Ureter (tissue), 1 donor: ENCODE results near the gene ZNF423. TPM values are rescaled to one million over a fixed set of nuclear protein-coding genes. Genes with fewer than 3 reads are reported as not detected.

ENCODE experiments used
- DNase-seq: peaks from one replicate; pipeline ENCODE4 v3.0.0-alpha.2; 2020; ENCODE audit warnings: low spot score
- total RNA-seq: library from RNA; stranded (reverse); gene quantifications from one replicate; pipeline ENCODE4 v1.2.4, GENCODE V29; 2023
- donor health status: DM: yes; HTN: yes; CAD: no.

The ZNF423 gene
- total RNA-seq, 1 donor from 2014 or later, result 15.7 TPM

- no peak for DNase-seq
Measured at GRCh38 chr16:49643429-49644144, 212.3 kb downstream of the ZNF423 start.

GRCh38 chr16:49641250-49641649, 214.7 kb downstream of the ZNF423 start:
- no peak for DNase-seq

DNA sequence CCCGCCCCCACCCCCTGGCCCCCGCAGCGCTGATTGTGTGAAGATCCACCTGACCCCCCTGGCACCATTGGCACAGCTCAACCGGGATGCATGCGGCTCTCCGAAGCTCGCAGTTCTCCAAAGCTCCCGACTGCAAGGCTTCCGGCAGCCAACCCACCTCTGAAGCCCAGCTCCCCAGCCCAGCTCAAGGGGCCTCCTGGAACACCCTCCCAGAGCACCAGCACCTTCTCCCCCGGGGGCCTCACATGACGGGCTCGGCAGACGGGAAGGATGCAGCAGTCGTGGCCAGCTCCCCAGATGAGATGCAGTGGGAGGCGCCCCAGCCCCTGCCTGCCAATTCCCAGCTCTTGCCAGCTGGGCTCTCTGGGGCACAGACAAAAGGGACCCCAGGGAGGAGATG, 215.3 kb downstream of the ZNF423 start:
- DNase-seq, result no peak

GRCh38 chr16:49639739-49640431, 216.0 kb downstream of the ZNF423 start:
- DNase-seq, result no peak

DNA sequence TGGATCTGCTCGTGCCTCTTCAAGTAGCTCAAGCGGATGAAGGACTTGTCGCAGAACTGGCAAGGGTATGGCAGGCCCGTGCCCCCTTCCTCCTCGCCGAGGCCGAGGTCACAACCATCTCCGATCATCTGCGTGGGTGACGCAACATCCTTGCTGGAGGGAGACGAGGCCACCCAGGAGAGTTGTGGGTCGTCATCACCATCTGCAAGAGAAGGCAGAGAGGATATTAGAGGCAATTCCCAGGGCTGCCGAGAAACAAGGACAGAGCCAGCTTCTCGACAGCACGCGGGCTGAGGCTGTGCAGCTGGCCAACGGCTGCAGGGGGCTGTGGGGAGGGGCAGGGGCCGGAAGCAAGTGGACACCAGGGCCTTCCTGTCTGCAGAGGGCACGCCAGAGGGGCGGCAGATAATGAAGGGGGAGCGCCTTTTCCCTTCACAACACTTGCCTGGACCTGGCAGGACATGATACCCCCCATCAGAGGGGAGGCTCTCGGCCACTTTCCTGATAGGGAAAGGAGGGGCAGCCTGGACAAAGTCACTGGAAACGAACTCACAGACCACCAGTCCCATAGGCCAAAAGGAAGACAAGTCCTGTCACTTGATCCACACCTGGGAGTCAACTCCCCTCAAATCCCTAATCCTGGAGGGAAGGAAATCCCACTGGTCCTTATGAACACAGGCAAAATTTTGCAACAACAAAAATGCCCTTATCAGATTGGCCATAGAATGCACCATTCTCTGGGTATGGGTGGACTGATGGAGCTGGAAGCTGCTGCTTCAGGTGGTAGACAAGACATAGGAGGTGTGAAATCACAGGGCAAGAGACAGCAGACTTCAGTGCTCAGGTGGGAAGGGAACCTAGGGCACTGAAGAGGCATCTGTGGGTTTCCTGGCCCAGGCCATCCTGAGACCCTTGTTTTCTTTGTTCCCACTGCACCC, 217.0 kb downstream of the ZNF423 start:
- DNase-seq, result no peak

DNA sequence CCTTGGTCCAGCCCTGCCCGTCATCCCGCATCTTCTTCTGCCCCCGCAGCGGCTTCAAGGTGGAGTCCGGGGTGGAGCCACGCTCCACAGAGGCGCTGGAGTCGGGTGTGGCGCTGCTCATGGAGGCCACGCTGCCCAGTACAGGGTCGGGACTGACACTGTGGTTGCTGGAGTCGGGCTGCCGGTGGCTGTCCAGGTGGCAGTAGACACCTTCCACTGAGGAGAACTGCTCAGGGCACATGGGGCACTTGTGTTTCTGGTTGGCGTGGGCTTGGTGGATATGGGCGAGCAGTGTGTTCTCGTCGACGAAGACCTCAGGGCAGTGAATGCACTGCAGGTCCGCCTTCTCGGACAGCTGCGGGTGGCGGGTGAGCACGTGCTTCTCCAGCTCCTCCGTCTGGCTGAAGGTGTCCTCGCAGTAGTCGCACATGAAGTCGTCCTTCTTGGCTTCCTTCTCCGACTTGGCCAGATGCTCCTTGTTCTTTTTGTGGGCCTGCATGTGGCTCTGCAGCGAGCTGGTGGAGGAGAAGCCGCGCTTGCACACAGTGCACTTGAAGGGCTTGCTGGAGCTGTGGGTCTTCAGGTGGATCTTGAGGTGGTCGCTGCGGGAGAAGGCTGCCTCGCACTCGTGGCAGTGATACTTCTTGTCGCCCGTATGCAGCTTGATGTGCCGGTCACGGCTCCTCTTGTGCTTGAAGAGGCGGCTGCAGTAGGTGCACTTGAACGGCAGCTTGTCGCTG, 217.8 kb downstream of the ZNF423 start:
- no peak for DNase-seq

DNA sequence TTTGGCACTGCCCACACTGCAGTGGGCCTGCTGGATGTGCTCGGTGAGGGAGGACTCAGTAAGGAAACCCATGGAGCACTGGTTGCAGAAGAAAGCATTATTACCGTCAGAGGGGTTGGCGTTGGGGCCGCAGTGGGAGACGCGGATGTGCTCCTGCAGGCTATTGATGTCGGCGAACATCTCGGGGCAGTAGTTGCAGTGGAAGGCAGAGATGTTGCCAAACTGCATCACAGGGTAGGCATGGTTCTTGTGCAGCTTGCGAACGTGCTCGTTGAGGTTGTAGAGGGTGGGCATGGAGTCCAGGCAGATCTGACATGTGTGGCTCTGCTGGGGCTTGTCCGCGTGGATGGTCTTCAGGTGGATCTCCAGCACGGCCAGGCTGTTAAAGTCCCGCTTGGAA, 218.4 kb downstream of the ZNF423 start:
- DNase-seq, result no peak

GRCh38 chr16:49636608-49637007, 219.3 kb downstream of the ZNF423 start:
- DNase-seq, result no peak

- DNase-seq, result no peak
Measured at GRCh38 chr16:49635591-49636581, 220.0 kb downstream of the ZNF423 start.

DNA sequence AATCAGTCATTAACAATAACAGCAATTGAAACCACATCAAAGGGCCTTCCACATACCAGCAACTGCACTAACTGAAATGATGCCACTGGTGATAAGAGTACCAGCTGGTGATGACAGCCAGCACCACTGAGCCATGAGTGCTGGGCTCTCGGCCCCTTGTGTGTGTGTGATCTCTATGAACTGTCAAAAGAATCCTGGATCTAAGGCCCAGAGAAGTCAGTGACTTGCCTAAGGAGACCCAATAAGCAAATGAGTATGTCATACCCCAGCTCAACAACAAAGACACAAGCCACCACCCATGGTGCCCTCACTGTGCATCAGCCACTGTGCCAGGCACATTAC, 220.9 kb downstream of the ZNF423 start:
- DNase-seq, result no peak

DNA sequence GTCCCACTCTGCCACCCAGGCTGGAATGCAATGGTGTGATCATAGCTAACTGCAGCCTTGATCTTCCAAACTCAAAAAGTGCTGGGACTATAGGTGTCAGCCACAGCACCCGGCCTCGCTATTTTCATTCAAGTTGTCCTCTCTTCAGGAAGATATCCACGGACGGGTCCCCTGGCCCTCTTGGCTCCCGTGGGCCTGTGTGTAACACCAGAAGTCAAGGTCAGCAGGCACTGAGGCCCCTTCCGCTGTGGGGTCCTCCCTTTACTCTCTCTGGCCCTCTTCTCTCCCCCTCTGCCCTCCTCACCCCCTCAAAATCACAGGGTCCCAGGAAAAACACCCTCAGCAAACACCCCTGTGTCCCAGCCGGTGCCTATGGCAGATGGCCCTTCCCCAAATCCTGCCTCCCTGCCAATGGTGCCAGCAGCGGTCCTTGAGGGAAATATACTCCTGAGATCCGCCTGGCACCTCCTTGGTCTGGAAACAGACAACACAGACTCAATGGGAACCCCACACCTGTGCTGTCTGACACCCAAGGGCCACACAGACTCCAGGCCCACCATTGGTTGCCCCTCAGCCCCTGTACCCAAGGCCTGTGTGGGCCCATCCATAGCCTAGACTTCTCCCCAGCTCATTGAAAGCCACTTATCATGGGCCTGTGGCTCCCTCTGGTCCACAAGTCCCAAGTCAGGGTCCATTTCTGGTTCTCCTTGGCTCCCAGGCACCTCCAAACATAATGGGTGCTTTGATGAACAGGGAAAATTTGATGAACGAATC, 221.5 kb downstream of the ZNF423 start:
- no peak for DNase-seq

GRCh38 chr16:49632795-49633184, 223.1 kb downstream of the ZNF423 start:
- DNase-seq, result no peak

DNA sequence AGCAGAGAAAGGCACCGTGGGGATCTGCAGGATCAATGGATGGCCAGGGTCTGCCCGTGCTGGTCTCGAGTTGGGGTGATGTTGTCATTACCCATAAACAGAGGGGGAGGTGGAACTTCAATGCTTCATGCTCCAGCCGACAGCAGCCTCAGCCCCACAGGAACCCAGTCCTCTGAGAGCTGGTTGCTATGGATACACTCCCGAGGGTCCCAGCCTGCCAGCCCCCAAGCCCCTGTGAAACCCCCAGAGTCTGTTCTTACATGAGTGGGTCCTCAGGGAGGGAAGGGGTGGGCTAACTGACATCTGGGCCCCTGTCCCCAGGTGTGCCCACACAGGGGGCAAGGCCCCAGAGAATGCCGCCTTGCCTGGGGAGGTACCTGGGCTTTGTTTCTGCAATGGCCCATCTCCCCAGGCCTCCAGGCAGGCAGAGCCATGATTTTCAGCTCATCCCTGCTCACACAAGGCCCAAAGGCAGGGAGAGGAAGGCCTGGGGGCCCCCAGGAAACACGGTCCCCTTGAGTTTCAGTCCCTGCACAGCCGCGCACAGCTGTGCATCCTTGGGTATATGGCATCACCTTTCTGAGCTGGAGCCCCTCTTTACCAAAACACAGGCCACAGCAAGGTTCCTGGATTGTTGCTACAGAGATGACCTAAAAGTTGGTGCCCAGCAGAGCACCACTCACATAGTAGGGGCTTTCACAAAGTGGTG, 223.7 kb downstream of the ZNF423 start:
- no peak for DNase-seq

DNA sequence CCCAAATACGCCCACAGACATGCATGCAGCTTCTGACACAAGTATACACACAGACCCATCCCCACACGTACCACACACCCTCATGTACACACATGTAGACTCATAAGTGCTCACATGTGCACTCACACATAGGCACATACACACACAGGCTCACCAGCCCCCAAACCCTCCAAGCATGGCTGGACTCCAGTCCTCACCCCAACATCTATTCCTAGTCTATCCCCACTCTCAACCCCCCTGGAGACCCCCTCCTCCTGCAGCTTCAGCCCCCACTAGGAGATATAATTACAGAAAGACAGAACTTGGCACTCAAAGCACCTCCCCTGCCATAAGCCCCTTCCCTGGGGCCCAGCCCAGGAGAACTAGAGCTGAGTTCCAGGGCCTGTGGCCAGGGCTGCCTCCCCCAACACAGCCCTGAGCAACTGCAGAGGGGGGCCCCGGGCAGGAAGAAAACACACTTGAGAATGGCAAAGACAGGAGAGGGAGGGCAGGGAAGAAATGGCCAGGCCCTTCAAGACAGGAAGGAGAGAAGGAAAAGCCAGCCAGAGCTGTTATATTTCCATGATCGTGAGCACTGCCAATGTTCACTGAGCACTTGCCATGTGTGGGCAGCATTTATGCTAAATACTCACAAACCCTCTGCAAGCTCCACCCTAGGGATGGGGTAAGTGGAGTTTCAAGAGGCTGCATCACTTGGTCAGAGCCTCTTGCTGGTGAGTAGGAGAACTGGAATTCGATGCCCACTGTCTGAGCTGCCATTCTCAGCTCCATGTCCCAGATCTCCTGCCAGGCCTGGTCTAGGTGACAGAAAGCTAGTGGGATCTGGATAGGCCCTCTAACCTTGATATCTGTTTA, 224.5 kb downstream of the ZNF423 start:
- no peak for DNase-seq

DNA sequence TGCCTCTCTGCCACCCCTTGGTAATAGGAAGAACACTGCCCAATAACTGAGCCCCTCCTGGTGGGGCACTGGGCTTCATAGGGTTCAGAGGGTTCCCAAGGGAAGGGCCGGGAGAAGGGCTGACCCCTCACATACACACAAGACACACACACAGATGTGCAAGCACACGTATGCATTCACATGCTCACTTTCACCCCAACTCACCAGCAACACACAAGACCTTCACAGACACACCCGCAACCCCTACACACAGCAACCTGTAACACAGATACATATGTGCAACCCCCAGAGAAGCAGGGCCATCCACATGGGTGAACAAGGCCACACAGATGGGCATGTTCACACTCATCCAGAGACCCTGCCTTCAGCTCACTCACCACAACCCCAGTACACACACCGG, 225.1 kb downstream of the ZNF423 start:
- no peak for DNase-seq

- no peak for DNase-seq
Measured at GRCh38 chr16:49629851-49630250, 226.1 kb downstream of the ZNF423 start.

- DNase-seq, result no peak
Measured at GRCh38 chr16:49628148-49628547, 227.8 kb downstream of the ZNF423 start.
